PC-3 (cell line): ENCODE measurements around the gene USP40.

Experiments
- EZH2phosphoT487 ChIP-seq: fragments of 300-600 bp; sonication (generic); IDR thresholded peaks from 2 replicates; pipeline ENCODE4 v1.6.1; 2018; ENCODE audit warnings: mild to moderate bottlenecking, antibody characterized with exemption, low read length, borderline replicate concordance
- TF ChIP-seq, protein P1 (sequence below): fragments of 300-600 bp; sonication (generic); conservative IDR thresholded peaks from 2 replicates; pipeline ENCODE4 v1.5.1; 2017; ENCODE audit warnings: antibody characterized with exemption, low read depth, mild to moderate bottlenecking, low read length

DNA sequence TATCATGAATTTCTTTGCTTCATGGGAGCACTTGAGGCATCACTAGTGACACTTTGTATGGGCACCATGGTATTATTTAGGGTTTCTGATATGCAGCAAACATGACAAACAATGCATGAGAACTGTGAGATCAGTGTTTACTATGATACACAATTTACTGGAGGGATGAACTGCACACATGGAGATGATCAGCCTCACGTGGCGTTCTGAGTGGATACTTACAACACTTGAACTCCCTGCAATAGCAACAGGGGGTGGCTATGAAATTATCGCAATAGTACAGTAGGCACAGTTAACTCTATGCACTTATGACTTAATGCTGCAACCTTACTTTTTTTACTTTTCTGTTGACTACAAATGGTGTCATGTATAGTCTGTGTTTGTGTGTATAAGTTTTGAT lies 32.4 kb upstream of the USP40 start:
- no peak for TF ChIP-seq EZH2phosphoT487
- TF ChIP-seq, protein P1, sequence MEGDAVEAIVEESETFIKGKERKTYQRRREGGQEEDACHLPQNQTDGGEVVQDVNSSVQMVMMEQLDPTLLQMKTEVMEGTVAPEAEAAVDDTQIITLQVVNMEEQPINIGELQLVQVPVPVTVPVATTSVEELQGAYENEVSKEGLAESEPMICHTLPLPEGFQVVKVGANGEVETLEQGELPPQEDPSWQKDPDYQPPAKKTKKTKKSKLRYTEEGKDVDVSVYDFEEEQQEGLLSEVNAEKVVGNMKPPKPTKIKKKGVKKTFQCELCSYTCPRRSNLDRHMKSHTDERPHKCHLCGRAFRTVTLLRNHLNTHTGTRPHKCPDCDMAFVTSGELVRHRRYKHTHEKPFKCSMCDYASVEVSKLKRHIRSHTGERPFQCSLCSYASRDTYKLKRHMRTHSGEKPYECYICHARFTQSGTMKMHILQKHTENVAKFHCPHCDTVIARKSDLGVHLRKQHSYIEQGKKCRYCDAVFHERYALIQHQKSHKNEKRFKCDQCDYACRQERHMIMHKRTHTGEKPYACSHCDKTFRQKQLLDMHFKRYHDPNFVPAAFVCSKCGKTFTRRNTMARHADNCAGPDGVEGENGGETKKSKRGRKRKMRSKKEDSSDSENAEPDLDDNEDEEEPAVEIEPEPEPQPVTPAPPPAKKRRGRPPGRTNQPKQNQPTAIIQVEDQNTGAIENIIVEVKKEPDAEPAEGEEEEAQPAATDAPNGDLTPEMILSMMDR, result no peak
